Dendritic cell treated with granulocyte-macrophage colony-stimulating factor and Interleukin-4, amounts not matched to agents 40 ng/mL and 50 ng/mL, for 4 days (primary cell): Measurements from ENCODE around the gene GAB1.

Source experiments
- H3K27ac Mint-ChIP-seq: one replicate; pipeline ENCODE4 v1.8.0; 2022; ENCODE audit warnings: mild to moderate bottlenecking, mixed read lengths
- H3K27me3 Mint-ChIP-seq: one replicate; pipeline ENCODE4 v1.8.0; 2022; ENCODE audit warnings: mild to moderate bottlenecking, mixed read lengths
- H3K36me3 Mint-ChIP-seq: one replicate; pipeline ENCODE4 v1.8.0; 2022; ENCODE audit warnings: low read depth, mixed read lengths
- H3K4me1 Mint-ChIP-seq: one replicate; pipeline ENCODE4 v1.8.0; 2022; ENCODE audit warnings: low read depth, mixed read lengths
- H3K4me3 Mint-ChIP-seq: one replicate; pipeline ENCODE4 v1.8.0; 2022; ENCODE audit warnings: mild to moderate bottlenecking, moderate library complexity, mixed read lengths
- H3K9me3 Mint-ChIP-seq: one replicate; pipeline ENCODE4 v1.8.0; 2022; ENCODE audit warnings: mixed read lengths
- intact Hi-C: fragments of 100-400 bp; cut with micrococcal nuclease; formaldehyde crosslinking; loops from one replicate; pipeline ENCODE4 v1.15.0; 2022

The GAB1 gene

GRCh38 chr4:143394739-143395453 is 58.2 kb downstream of the GAB1 start:
- no peaks in the 10 kb centered on the region for H3K9me3 Mint-ChIP-seq
- H3K27me3 Mint-ChIP-seq = no peaks in the 10 kb centered on the region
- H3K4me1 Mint-ChIP-seq = peaks cover 24% of the 10 kb centered on the region
- H3K36me3 Mint-ChIP-seq = no peaks in the 10 kb centered on the region
- intact Hi-C loops = loop anchor here (5.0 kb wide), 1 partner anchor 87 kb away; no protein-coding TSS in a partner anchor
- H3K4me3 Mint-ChIP-seq = no peak overlapping the region
- H3K27ac Mint-ChIP-seq = no peak overlapping the region

GRCh38 chr4:143396695-143397094 is 60.0 kb downstream of the GAB1 start:
- H3K36me3 Mint-ChIP-seq = no peaks in the 10 kb centered on the region
- H3K9me3 Mint-ChIP-seq = no peaks in the 10 kb centered on the region
- H3K4me3 Mint-ChIP-seq = no peak overlapping the region
- H3K27me3 Mint-ChIP-seq = no peaks in the 10 kb centered on the region
- no peak overlapping the region for H3K27ac Mint-ChIP-seq
- intact Hi-C loops = loop anchor here (5.0 kb wide), 1 partner anchor 86 kb away; no protein-coding TSS in a partner anchor
- peaks cover 8% of the 10 kb centered on the region for H3K4me1 Mint-ChIP-seq

- peaks cover 12% of the 10 kb centered on the region for H3K4me1 Mint-ChIP-seq
- no peaks in the 10 kb centered on the region for H3K36me3 Mint-ChIP-seq
- no peaks in the 10 kb centered on the region for H3K9me3 Mint-ChIP-seq
- intact Hi-C loops = loop anchor here (5.0 kb wide), 1 partner anchor 85 kb away; no protein-coding TSS in a partner anchor
- H3K27me3 Mint-ChIP-seq = no peaks in the 10 kb centered on the region
- H3K4me3 Mint-ChIP-seq = no peak overlapping the region
- no peak overlapping the region for H3K27ac Mint-ChIP-seq
Measured at GRCh38 chr4:143397335-143397734, 60.7 kb downstream of the GAB1 start.

GRCh38 chr4:143397887-143398286 is 61.2 kb downstream of the GAB1 start:
- intact Hi-C loops = loop anchor here (5.0 kb wide), 1 partner anchor 84 kb away; no protein-coding TSS in a partner anchor
- Mint-ChIP-seq H3K27ac (no peak overlapping the region), H3K4me3 (no peak overlapping the region), H3K27me3 (no peaks in the 10 kb centered on the region), H3K9me3 (no peaks in the 10 kb centered on the region), H3K4me1 (peaks cover 17% of the 10 kb centered on the region), H3K36me3 (no peaks in the 10 kb centered on the region)

GRCh38 chr4:143399113-143399949 is 62.7 kb downstream of the GAB1 start:
- intact Hi-C loops = loop anchor here (5.0 kb wide), 1 partner anchor 83 kb away; no protein-coding TSS in a partner anchor
- Mint-ChIP-seq H3K9me3 (no peaks in the 10 kb centered on the region), H3K27ac (no peak overlapping the region), H3K27me3 (no peaks in the 10 kb centered on the region), H3K4me1 (peaks cover 19% of the 10 kb centered on the region), H3K4me3 (no peak overlapping the region), H3K36me3 (no peaks in the 10 kb centered on the region)

GRCh38 chr4:143400082-143400481 is 63.4 kb downstream of the GAB1 start:
- H3K9me3 Mint-ChIP-seq = no peaks in the 10 kb centered on the region
- no peak overlapping the region for H3K27ac Mint-ChIP-seq
- H3K27me3 Mint-ChIP-seq = no peaks in the 10 kb centered on the region
- H3K4me1 Mint-ChIP-seq = peaks cover 23% of the 10 kb centered on the region
- no peaks in the 10 kb centered on the region for H3K36me3 Mint-ChIP-seq
- H3K4me3 Mint-ChIP-seq = no peak overlapping the region
- intact Hi-C loops = no loop called here

GRCh38 chr4:143402776-143403552 is 66.3 kb downstream of the GAB1 start:
- H3K27ac Mint-ChIP-seq = peak overlapping the region; percentile 17
- no peaks in the 10 kb centered on the region for H3K27me3 Mint-ChIP-seq
- H3K36me3 Mint-ChIP-seq = no peaks in the 10 kb centered on the region
- H3K4me3 Mint-ChIP-seq = no peak overlapping the region
- no peaks in the 10 kb centered on the region for H3K9me3 Mint-ChIP-seq
- intact Hi-C loops = no loop called here
- peaks cover 34% of the 10 kb centered on the region for H3K4me1 Mint-ChIP-seq

- Mint-ChIP-seq H3K9me3 (no peaks in the 10 kb centered on the region), H3K27me3 (no peaks in the 10 kb centered on the region), H3K4me1 (peaks cover 34% of the 10 kb centered on the region), H3K4me3 (no peak overlapping the region), H3K27ac (peak overlapping the region; percentile 17), H3K36me3 (no peaks in the 10 kb centered on the region)
- intact Hi-C loops = no loop called here
Measured at GRCh38 chr4:143403553-143403820, 66.8 kb downstream of the GAB1 start.

- Mint-ChIP-seq H3K4me3 (no peak overlapping the region), H3K27ac (no peak overlapping the region), H3K36me3 (no peaks in the 10 kb centered on the region), H3K27me3 (no peaks in the 10 kb centered on the region), H3K4me1 (peaks cover 34% of the 10 kb centered on the region), H3K9me3 (no peaks in the 10 kb centered on the region)
- intact Hi-C loops = no loop called here
Measured at GRCh38 chr4:143404555-143404954, 67.9 kb downstream of the GAB1 start.

- no peaks in the 10 kb centered on the region for H3K27me3 Mint-ChIP-seq
- peaks cover 34% of the 10 kb centered on the region for H3K4me1 Mint-ChIP-seq
- intact Hi-C loops = no loop called here
- H3K4me3 Mint-ChIP-seq = no peak overlapping the region
- no peaks in the 10 kb centered on the region for H3K9me3 Mint-ChIP-seq
- no peaks in the 10 kb centered on the region for H3K36me3 Mint-ChIP-seq
- H3K27ac Mint-ChIP-seq = no peak overlapping the region
Measured at GRCh38 chr4:143405075-143405730, 68.5 kb downstream of the GAB1 start.

- intact Hi-C loops = no loop called here
- H3K9me3 Mint-ChIP-seq = no peaks in the 10 kb centered on the region
- H3K4me1 Mint-ChIP-seq = peaks cover 34% of the 10 kb centered on the region
Measured at GRCh38 chr4:143406523-143406922, 69.8 kb downstream of the GAB1 start.

GRCh38 chr4:143407474-143407873 is 70.8 kb downstream of the GAB1 start:
- Mint-ChIP-seq H3K27ac (no peak overlapping the region), H3K4me1 (peaks cover 30% of the 10 kb centered on the region), H3K36me3 (no peaks in the 10 kb centered on the region), H3K4me3 (no peak overlapping the region), H3K9me3 (no peaks in the 10 kb centered on the region), H3K27me3 (no peaks in the 10 kb centered on the region)
- intact Hi-C loops = no loop called here

More at GRCh38 chr4:143406523-143406922, 69.8 kb downstream of the GAB1 start:
- Mint-ChIP-seq H3K27me3 (no peaks in the 10 kb centered on the region), H3K27ac (no peak overlapping the region), H3K36me3 (no peaks in the 10 kb centered on the region), H3K4me3 (no peak overlapping the region)

- H3K9me3 Mint-ChIP-seq = no peaks in the 10 kb centered on the region
- H3K4me1 Mint-ChIP-seq = peaks cover 25% of the 10 kb centered on the region
- H3K27ac Mint-ChIP-seq = no peak overlapping the region
- H3K36me3 Mint-ChIP-seq = no peaks in the 10 kb centered on the region
- intact Hi-C loops = no loop called here
- H3K27me3 Mint-ChIP-seq = no peaks in the 10 kb centered on the region
- H3K4me3 Mint-ChIP-seq = no peak overlapping the region
Measured at GRCh38 chr4:143407888-143408287, 71.2 kb downstream of the GAB1 start.
